Adipocyte (in vitro differentiated cells): Measurements from ENCODE around the gene DPP4.
A peak's percentile ranks its signal among the peaks of the same experiment; 100 is the strongest.

Source experiments
- DNase-seq: peaks from one replicate; pipeline ENCODE4 v3.0.0-alpha.2; 2015; ENCODE audit warnings: low read depth
- H3K27me3 ChIP-seq: replicated peaks from 2 replicates; pipeline ENCODE4 v1.7.0; 2013; ENCODE audit warnings: mild to moderate bottlenecking, low read length, moderate library complexity; ENCODE audit not compliant: control insufficient read depth, insufficient read depth
- H3K36me3 ChIP-seq: 2 replicates; pipeline ENCODE4 v1.7.0; 2013; ENCODE audit warnings: low read length, mild to moderate bottlenecking, moderate library complexity; ENCODE audit not compliant: control insufficient read depth, insufficient read depth, severe bottlenecking
- H3K4me1 ChIP-seq: 2 replicates; pipeline ENCODE4 v1.7.0; 2013; ENCODE audit warnings: mild to moderate bottlenecking, low read length, moderate library complexity; ENCODE audit not compliant: control insufficient read depth, insufficient read depth
- H3K4me3 ChIP-seq: 2 replicates; pipeline ENCODE4 v1.7.0; 2013; ENCODE audit warnings: mild to moderate bottlenecking, low read length, moderate library complexity
- H3K9ac ChIP-seq: 2 replicates; pipeline ENCODE4 v1.7.0; 2013; ENCODE audit warnings: mild to moderate bottlenecking, low read length, moderate library complexity
- H3K9me3 ChIP-seq: 2 replicates; pipeline ENCODE4 v1.7.0; 2013; ENCODE audit warnings: mild to moderate bottlenecking, low read length, moderate library complexity; ENCODE audit not compliant: control insufficient read depth

Gene DPP4

DNA sequence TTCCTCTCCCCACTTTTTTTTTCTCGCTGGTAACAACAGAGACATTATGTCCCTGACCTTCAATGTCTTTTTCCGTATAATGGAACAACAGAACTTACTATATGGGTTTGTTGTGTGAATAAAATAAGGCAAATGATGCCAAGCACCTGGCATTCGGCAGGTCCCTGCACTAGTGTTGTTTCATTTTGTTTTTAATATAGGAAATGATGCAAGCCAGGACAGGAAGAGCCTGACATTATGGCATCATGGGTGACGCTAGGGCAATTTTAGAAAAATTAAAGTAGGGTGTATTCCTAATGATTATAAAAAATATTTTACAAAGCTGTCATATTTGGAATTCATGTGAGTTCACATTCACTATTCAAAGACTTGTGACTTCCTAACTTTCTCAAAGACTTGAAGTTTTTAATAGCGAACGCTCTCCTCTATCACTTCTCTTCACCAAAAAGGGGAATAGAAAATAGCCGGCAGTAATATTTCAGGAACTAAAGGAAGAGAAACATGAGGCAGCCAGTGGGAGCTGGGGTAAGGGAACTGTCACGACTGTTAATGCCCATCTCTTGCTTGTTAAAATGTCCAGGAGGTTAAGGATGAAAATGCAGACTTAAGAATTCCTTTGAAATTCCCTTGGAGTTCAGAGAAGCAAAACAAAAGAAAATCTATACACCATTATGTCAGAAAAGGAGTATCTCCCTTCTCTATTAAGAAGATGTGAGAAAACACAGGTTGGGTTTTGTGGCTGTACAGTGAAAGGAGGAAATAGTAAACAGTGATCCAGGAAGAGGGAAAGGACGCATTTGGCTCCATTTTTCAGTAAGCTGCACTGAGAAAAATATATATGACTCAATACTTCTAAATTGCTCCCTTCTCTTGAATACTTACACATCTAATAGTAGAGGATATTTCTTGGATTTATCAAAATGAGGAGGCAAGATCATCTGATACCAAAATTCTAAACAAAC lies 60.2 kb downstream of the DPP4 start:
- H3K27me3 ChIP-seq: no peaks in the 10 kb centered on the region
- H3K4me1 ChIP-seq: peaks cover 7% of the 10 kb centered on the region
- H3K4me3 ChIP-seq: no peak overlapping the region
- H3K36me3 ChIP-seq: no peaks in the 10 kb centered on the region
- no peak for DNase-seq
- no peak overlapping the region for H3K9ac ChIP-seq
- no peaks in the 10 kb centered on the region for H3K9me3 ChIP-seq

DNA sequence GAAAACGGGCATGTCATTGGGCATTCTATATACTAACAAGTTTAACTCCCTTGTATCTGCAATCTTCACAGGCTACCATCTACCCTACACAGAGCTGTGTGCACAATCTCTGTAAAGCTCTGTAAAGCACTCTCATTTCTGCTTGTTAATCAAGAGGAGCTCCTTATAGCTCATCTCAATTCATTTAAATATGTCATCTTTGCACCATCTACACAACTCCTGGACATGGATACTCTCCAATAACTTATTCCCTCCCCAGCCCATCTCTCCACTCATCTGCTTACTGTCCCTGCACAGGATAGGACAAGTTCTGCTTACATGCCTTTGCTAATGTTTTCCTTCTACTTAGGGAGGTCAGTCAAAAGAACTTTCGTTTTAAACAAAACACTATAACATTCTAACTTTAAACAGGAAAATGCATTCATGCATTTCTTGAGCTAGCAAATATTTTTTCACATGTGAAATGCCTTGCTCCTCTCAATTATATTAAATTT lies 61.4 kb downstream of the DPP4 start:
- no peaks in the 10 kb centered on the region for H3K9me3 ChIP-seq

DNA sequence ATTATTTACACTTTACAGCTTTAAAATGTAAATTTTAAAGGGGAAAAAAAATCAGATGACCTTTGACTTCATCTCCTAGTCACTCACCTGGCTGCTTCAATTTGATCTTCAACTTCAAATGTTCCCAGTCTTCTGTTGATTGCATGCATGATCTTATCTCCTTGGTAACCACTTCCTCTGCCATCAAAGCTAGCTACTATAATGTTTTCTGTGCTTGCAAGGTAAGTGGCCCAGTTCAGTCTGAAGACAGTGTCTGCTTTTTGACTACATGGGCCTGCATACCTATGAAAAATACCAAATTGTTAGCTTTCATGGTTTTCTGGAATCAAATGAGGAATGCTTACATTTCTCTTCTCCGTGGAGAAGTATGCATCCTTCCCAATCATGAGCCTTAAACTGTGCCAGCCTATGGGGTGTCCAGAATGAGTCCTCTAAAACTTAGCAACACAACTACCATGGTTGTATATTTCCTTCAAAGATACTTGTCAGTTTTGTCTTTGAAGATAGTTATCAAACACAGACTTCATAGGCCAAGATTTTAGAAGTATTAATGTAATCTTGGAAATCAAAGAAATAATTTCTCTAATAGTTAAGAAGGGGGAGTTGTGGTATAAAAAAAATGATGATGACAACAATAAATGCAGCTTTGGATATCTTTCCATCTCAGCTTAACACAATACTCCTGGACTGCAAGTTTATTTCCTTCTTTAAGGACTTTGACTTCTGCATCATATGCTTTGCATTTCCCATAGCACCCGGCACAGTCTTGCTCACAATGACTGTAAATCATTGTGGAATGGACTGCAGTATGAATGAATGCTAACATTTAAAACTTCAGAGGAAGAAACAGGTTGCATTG lies 62.1 kb downstream of the DPP4 start:
- Histone ChIP-seq H3K36me3 (no peaks in the 10 kb centered on the region), H3K9me3 (no peaks in the 10 kb centered on the region), H3K4me1 (peaks cover 7% of the 10 kb centered on the region), H3K27me3 (no peaks in the 10 kb centered on the region), H3K9ac (no peak overlapping the region), H3K4me3 (no peak overlapping the region)
- DNase-seq: no peak

More for the DNA sequence above, 61.4 kb downstream of the DPP4 start:
- Histone ChIP-seq H3K27me3 (no peaks in the 10 kb centered on the region), H3K9ac (no peak overlapping the region), H3K36me3 (no peaks in the 10 kb centered on the region), H3K4me3 (no peak overlapping the region), H3K4me1 (peaks cover 7% of the 10 kb centered on the region)
- DNase-seq: peak; percentile 19

DNA sequence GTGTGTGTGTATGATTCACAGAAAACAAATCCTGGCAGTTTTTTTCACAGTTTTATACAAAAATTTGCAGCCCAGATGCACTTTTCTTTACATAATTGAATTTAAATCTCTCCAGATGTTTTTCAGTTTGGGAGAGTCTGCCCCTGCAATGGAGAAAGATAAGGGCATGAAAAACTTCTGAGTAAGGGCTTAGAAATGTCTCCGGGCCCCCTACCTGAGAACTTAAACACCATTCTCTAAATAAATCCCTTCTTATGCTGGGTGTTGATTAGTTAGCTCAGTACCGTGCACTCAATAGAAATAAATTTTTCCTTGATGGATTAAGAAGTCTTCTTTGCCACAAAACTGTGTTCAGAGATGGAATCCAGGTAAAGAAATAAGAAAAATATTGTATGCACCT lies 64.5 kb downstream of the DPP4 start:
- Histone ChIP-seq H3K4me3 (no peak overlapping the region), H3K4me1 (peaks cover under 1% of the 10 kb centered on the region), H3K36me3 (no peaks in the 10 kb centered on the region), H3K9ac (no peak overlapping the region), H3K9me3 (no peaks in the 10 kb centered on the region), H3K27me3 (no peaks in the 10 kb centered on the region)
- no peak for DNase-seq

DNA sequence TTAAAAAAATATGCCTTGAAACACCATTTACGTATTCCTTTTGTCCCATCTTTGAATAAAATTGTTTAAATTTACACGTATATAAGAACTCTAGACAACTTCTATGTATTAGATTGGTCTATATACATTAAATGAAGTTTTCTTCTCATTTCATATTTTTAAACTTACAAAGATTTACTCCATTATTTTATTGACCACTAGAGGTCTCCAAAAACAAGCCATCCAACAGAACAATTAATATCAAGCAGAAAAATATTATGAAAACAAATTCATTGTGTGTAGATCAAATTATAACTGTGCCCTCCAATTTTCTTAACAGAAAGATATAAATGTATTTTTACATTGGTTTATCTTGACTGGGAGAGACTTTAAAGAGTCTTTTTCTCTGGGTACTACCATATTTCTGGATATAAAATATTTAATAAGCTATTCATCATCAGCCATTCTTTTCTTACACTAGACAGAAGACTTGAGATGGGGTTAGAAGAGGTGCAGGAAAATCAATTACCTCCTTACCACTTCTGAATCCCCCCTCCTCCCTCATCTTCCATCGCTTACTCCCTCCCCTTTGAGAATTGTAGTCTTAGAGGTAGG lies 66.5 kb downstream of the DPP4 start:
- Histone ChIP-seq H3K27me3 (no peaks in the 10 kb centered on the region), H3K4me1 (no peaks in the 10 kb centered on the region), H3K36me3 (peaks cover 3% of the 10 kb centered on the region), H3K4me3 (no peak overlapping the region), H3K9me3 (no peaks in the 10 kb centered on the region), H3K9ac (no peak overlapping the region)
- peak; percentile 65 for DNase-seq

DNA sequence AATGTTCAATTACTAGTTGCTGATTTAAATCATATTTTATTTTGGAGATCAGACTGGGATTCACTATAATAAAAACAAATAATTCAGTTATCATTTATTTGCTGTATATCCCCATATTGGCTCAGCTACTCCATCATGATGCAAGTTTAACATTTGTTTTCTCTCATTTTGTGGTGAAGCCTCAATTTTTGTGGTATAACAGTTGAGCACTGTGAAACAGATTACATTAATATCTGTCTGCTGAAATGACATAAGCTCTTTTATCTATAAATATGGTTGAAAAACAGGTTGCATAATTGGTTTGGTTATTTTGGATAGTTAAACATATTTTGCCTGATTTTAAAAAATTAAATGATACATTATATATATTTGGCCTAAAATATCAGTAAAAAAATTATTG lies 67.7 kb downstream of the DPP4 start:
- DNase-seq: no peak
- no peak overlapping the region for H3K4me3 ChIP-seq
- no peak overlapping the region for H3K9ac ChIP-seq

DNA sequence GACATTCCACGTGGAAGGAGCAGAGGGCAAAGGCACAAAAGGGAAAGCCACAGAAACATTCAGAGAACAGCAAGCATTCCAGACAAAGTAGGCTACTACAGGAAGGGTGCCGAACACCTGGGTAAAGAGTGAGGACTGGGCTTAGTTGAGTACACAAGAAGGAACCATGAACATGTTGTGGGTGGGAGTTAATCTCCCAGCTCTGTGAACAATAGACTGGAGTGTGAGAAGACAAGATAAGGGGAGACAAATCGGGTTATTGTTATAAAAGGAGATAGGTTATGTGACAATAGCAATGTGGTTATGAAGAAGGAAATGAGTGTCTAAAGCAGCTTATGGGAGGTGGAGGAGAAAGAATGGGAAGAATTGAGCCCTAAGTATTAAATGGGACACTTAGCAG lies 70.0 kb downstream of the DPP4 start:
- Histone ChIP-seq H3K9me3 (no peaks in the 10 kb centered on the region), H3K27me3 (no peaks in the 10 kb centered on the region), H3K4me1 (peaks cover 13% of the 10 kb centered on the region), H3K36me3 (peaks cover 3% of the 10 kb centered on the region), H3K9ac (no peak overlapping the region), H3K4me3 (no peak overlapping the region)
- no peak for DNase-seq

More for the DNA sequence above, 67.7 kb downstream of the DPP4 start:
- Histone ChIP-seq H3K36me3 (peaks cover 3% of the 10 kb centered on the region), H3K27me3 (no peaks in the 10 kb centered on the region), H3K4me1 (no peaks in the 10 kb centered on the region), H3K9me3 (no peaks in the 10 kb centered on the region)

DNA sequence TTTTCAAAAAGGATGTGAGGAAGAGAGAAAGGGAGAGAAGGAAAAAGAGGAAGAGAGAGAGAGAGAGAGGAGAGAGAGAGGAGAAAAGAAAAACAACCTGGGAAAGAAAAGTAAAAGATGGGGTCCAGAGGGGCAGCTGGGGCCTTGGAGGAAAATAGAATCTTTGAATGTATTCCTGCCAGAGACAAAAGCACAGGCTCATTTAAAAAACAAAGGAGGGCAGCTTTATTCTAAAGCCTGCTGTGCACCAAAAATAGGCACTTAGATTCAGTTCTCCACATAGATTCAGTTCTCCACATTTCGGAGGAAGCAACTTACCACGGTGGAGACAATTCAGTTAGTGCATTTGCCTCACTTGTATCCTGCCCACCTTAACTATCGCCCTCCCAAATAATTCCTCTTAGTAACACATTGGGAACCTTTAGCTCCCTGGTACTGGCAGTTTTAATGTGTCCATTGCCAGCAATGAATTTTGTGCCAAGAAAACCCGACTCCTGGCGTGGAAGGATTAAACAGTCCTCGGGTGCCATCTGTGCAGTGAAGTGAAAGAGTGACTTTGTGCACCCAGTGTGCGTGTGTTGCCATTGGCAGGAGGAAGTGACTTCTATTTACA lies 71.3 kb downstream of the DPP4 start:
- H3K27me3 ChIP-seq: no peaks in the 10 kb centered on the region
- no peak overlapping the region for H3K9ac ChIP-seq
- no peak for DNase-seq
- H3K36me3 ChIP-seq: peaks cover 3% of the 10 kb centered on the region
- H3K4me3 ChIP-seq: no peak overlapping the region
- H3K4me1 ChIP-seq: peaks cover 13% of the 10 kb centered on the region
- no peaks in the 10 kb centered on the region for H3K9me3 ChIP-seq

- Histone ChIP-seq H3K27me3 (no peaks in the 10 kb centered on the region), H3K4me3 (no peak overlapping the region), H3K9me3 (no peaks in the 10 kb centered on the region), H3K36me3 (peaks cover 3% of the 10 kb centered on the region), H3K4me1 (peaks cover 18% of the 10 kb centered on the region), H3K9ac (no peak overlapping the region)
- no peak for DNase-seq
Measured at GRCh38 chr2:162000431-162000830, 73.6 kb downstream of the DPP4 start.

GRCh38 chr2:161999321-161999720 lies 74.7 kb downstream of the DPP4 start:
- no peak overlapping the region for H3K4me3 ChIP-seq
- H3K4me1 ChIP-seq: peaks cover 19% of the 10 kb centered on the region
- no peaks in the 10 kb centered on the region for H3K9me3 ChIP-seq
- DNase-seq: no peak
- H3K9ac ChIP-seq: no peak overlapping the region
- no peaks in the 10 kb centered on the region for H3K27me3 ChIP-seq
- peaks cover 3% of the 10 kb centered on the region for H3K36me3 ChIP-seq
